OCI-LY3 (cell line): ENCODE measurements around the gene FES.

Experiments used
- H2AFZ ChIP-seq: fragments of 200-600, 300-600 bp; shearing (Covaris generic); 2 replicates; pipeline ENCODE4 v1.6.0; 2014; ENCODE audit warnings: antibody characterized with exemption, low read depth, low read length
- H3K27ac ChIP-seq: fragments of 200-600, 300-600 bp; sonication (generic); 2 replicates; pipeline ENCODE4 v1.5.1; 2014; ENCODE audit warnings: mild to moderate bottlenecking, low read length, moderate library complexity, mixed read lengths
- H3K27me3 ChIP-seq: fragments of 200-600, 300-600 bp; sonication (generic); 2 replicates; pipeline ENCODE4 v1.6.1; 2014; ENCODE audit warnings: low read depth, low read length, mixed read lengths
- H3K36me3 ChIP-seq: fragments of 200-600, 300-600 bp; sonication (generic); replicated peaks from 2 replicates; pipeline ENCODE3; 2014; ENCODE audit warnings: low read depth, low read length, mixed read lengths
- H3K4me1 ChIP-seq: fragments of 300-600, 200-600 bp; sonication (generic); 2 replicates; pipeline ENCODE4 v1.6.1; 2014; ENCODE audit warnings: low read length, mixed read lengths
- H3K4me2 ChIP-seq: fragments of 200-600, 300-600 bp; sonication (generic); 2 replicates; pipeline ENCODE4 v1.6.1; 2014; ENCODE audit warnings: low read length, mixed read lengths
- H3K4me3 ChIP-seq: fragments of 300-600, 200-600 bp; sonication (generic); 2 replicates; pipeline ENCODE4 v1.5.1; 2014; ENCODE audit warnings: antibody characterized with exemption, mild to moderate bottlenecking, low read length, moderate library complexity
- H3K79me2 ChIP-seq: fragments of 300-600, 200-600 bp; shearing (Covaris generic); 2 replicates; pipeline ENCODE4 v1.6.1; 2014; ENCODE audit warnings: mild to moderate bottlenecking, low read length, mixed read lengths
- H3K9ac ChIP-seq: fragments of 300-600, 200-600 bp; shearing (Covaris generic); 2 replicates; pipeline ENCODE4 v1.6.0; 2014; ENCODE audit warnings: mild to moderate bottlenecking, low read length, moderate library complexity
- H3K9me3 ChIP-seq: fragments of 200-600, 300-600 bp; shearing (Covaris generic); 2 replicates; pipeline ENCODE4 v1.6.1; 2014; ENCODE audit warnings: low read length, mixed read lengths; ENCODE audit not compliant: insufficient read depth
- H4K20me1 ChIP-seq: fragments of 200-600, 300-600 bp; sonication (generic); 2 replicates; pipeline ENCODE4 v1.6.1; 2016; ENCODE audit warnings: low read length, mixed read lengths; ENCODE audit not compliant: insufficient read depth
- EZH2phosphoT487 ChIP-seq: fragments of 200-600 bp; shearing (Covaris generic); IDR thresholded peaks from 2 replicates; pipeline ENCODE4 v1.6.1; 2018; ENCODE audit warnings: antibody characterized with exemption, mixed run types, low read depth
- TF ChIP-seq, protein P1 (sequence below): fragments of 200-600, 300-600 bp; sonication (generic); IDR thresholded peaks from 2 replicates; pipeline ENCODE4 v1.5.1; 2014; ENCODE audit warnings: antibody characterized with exemption, low read length, low read depth

Gene FES

DNA sequence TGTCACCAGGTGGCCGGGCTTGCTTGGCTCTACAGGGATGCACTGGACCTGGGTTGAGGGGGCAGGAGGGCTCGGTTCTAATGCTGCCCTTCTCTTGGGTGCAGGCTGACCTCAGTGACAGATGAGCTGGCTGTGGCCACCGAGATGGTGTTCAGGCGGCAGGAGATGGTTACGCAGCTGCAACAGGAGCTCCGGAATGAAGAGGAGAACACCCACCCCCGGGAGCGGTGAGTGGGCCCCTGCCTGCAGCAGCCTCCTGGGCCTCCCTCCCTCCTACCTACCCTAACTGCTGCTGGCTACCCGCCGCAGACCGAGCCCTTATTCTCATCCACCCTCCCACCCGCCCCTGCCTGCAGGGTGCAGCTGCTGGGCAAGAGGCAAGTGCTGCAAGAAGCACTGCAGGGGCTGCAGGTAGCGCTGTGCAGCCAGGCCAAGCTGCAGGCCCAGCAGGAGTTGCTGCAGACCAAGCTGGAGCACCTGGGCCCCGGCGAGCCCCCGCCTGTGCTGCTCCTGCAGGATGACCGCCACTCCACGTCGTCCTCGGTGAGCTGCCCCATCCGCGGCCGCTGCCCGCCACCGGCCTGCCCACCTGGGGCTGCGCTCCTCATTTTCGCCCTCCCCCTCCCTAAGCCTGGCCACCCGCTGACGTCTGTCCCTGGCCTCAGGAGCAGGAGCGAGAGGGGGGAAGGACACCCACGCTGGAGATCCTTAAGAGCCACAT, 5.6 kb downstream of the FES start:
- no peak for TF ChIP-seq EZH2phosphoT487
- TF ChIP-seq, protein P1, sequence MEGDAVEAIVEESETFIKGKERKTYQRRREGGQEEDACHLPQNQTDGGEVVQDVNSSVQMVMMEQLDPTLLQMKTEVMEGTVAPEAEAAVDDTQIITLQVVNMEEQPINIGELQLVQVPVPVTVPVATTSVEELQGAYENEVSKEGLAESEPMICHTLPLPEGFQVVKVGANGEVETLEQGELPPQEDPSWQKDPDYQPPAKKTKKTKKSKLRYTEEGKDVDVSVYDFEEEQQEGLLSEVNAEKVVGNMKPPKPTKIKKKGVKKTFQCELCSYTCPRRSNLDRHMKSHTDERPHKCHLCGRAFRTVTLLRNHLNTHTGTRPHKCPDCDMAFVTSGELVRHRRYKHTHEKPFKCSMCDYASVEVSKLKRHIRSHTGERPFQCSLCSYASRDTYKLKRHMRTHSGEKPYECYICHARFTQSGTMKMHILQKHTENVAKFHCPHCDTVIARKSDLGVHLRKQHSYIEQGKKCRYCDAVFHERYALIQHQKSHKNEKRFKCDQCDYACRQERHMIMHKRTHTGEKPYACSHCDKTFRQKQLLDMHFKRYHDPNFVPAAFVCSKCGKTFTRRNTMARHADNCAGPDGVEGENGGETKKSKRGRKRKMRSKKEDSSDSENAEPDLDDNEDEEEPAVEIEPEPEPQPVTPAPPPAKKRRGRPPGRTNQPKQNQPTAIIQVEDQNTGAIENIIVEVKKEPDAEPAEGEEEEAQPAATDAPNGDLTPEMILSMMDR: no peak
- Histone ChIP-seq H3K27me3 (no peaks in the 10 kb centered on the region), H3K27ac (no peak overlapping the region), H3K79me2 (peaks cover 10% of the 10 kb centered on the region), H3K4me2 (no peak overlapping the region), H3K36me3 (no peaks in the 10 kb centered on the region), H3K9me3 (no peaks in the 10 kb centered on the region), H2AFZ (no peak overlapping the region), H4K20me1 (no peaks in the 10 kb centered on the region), H3K9ac (no peak overlapping the region), H3K4me3 (no peak overlapping the region), H3K4me1 (peaks cover 15% of the 10 kb centered on the region)

DNA sequence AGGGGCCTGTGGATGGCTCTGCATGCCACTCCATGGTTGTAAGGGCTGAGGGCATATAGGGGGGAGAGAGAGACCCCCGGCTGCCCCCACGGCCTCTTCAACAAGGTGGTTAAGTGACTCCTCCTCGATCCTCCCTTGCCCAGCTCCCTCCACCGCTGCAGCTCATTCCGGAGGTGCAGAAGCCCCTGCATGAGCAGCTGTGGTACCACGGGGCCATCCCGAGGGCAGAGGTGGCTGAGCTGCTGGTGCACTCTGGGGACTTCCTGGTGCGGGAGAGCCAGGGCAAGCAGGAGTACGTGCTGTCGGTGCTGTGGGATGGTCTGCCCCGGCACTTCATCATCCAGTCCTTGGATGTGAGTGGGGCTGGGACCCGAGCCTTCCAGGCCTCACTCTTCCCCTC, 6.5 kb downstream of the FES start:
- H3K9ac ChIP-seq: no peak overlapping the region
- no peaks in the 10 kb centered on the region for H3K27me3 ChIP-seq
- TF ChIP-seq, protein P1: no peak
- TF ChIP-seq EZH2phosphoT487: no peak
- peaks cover 10% of the 10 kb centered on the region for H3K79me2 ChIP-seq
- H3K4me1 ChIP-seq: peaks cover 11% of the 10 kb centered on the region
- no peaks in the 10 kb centered on the region for H3K9me3 ChIP-seq
- H3K4me2 ChIP-seq: no peak overlapping the region
- H4K20me1 ChIP-seq: no peaks in the 10 kb centered on the region
- peaks cover 5% of the 10 kb centered on the region for H3K36me3 ChIP-seq
- H3K4me3 ChIP-seq: no peak overlapping the region
- H2AFZ ChIP-seq: no peak overlapping the region
- H3K27ac ChIP-seq: no peak overlapping the region

DNA sequence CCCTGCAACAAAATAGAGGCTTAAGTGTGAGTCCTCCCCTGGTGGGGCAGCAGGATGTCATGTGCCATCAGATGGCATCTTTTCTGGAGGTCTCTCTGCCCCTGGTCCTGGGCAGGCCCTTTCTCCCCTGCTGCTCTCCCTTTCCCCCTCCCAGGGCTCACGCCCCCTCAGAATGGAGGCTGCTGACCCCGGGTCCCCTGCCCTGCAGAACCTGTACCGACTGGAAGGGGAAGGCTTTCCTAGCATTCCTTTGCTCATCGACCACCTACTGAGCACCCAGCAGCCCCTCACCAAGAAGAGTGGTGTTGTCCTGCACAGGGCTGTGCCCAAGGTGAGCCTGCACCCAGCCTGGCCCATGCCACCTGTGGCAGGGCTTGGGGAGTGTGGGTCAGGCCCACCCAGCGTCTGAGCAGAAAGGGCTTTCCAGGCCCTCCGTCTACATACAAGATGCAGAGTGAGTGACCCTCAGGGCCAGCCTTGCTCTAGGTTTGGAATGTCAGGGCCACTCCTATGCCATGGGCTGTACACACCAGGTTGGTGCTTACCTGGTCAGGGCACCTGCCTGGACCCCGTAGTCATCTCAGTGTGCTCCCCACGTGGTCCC, 7.1 kb downstream of the FES start:
- no peaks in the 10 kb centered on the region for H4K20me1 ChIP-seq
- H3K36me3 ChIP-seq: peaks cover 5% of the 10 kb centered on the region
- H3K27me3 ChIP-seq: no peaks in the 10 kb centered on the region
- H3K9me3 ChIP-seq: no peaks in the 10 kb centered on the region
- no peak overlapping the region for H2AFZ ChIP-seq
- TF ChIP-seq, protein P1: no peak
- no peak for TF ChIP-seq EZH2phosphoT487
- no peak overlapping the region for H3K4me2 ChIP-seq
- H3K27ac ChIP-seq: no peak overlapping the region
- H3K4me3 ChIP-seq: no peak overlapping the region
- peaks cover 10% of the 10 kb centered on the region for H3K79me2 ChIP-seq
- no peak overlapping the region for H3K9ac ChIP-seq
- H3K4me1 ChIP-seq: peaks cover 11% of the 10 kb centered on the region

DNA sequence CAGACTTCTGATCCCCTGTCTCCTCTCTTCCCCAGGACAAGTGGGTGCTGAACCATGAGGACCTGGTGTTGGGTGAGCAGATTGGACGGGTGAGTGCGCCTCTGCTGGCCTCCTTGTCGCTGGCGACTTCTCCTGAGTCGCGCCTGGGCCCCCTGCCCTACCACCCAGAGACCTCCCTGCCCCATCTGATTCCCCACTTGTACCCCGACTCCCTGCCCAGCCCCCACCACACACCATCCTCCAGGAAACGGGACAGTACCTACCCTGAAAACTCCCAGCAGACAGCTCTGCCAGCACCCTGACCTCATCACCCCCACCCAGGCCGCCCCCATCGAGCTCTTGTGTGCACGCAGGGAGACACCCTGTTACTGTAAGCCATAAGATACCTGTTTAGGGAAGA, 7.7 kb downstream of the FES start:
- Histone ChIP-seq H3K9me3 (no peaks in the 10 kb centered on the region), H3K4me2 (no peak overlapping the region), H4K20me1 (no peaks in the 10 kb centered on the region), H3K27ac (no peak overlapping the region), H3K36me3 (peaks cover 5% of the 10 kb centered on the region), H3K4me3 (no peak overlapping the region), H3K27me3 (no peaks in the 10 kb centered on the region), H3K9ac (no peak overlapping the region), H2AFZ (no peak overlapping the region), H3K4me1 (peaks cover 17% of the 10 kb centered on the region), H3K79me2 (peaks cover 10% of the 10 kb centered on the region)
- TF ChIP-seq EZH2phosphoT487: no peak
- TF ChIP-seq, protein P1: no peak
